T47D (cell line): ENCODE measurements around the gene APLN.

Experiments used
- DNase-seq, 2 experiments: peaks; one replicate each; pipeline versions ENCODE4 v3.0.0 to v3.0.0-alpha.2; 2011 to 2012; ENCODE audit warnings: low read depth in 1 of 2, low spot score in 1 of 2
- JUND ChIP-seq: IDR thresholded peaks from 2 replicates; pipeline ENCODE4 v1.6.1; 2012; ENCODE audit warnings: low read depth
- in situ Hi-C: cut with HindIII; loops from 2 replicates; pipeline ENCODE4 v1.10.0; 2016; ENCODE audit warnings: low sequenced_read_pairs, low pct_unique_long_range_greater_than_20kb

Gene APLN

DNA sequence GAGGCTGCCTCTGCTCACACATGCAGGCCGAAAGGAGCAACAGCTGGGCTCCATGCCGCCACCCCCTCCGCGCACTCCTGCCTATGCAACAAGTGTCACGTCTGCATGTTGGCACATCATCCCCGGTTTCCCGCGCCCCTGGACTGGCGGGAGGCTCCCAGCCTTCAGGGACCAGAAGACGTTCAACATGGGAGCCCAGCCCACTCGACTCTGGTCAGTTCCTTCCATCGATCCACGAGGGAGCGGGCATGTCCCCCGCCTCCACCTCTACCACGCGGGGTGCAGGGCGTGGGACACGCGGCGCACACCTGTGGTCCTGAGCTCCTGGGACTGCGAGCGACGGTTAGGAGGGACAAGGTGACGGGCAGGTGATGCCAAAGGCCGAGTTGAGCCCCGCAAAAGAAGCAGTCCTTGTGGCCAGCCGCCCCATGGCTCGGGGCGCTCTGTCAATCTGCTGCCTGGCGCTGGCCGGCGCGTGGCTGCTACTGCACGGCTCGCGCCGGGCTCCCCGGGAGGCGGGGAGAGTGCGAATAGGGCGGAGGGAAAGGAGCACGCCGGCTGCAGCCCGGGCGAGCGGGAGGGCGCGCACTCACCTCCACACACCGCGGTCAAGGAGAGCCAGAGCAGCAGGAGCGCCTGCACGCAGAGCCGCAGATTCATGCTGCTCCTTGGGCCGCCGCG is 645 bp downstream of the APLN start:
- DNase-seq, result peak in 1 of 2 experiments; percentile 29
- no peak for TF ChIP-seq JUND
- in situ Hi-C loops, result no loop called here

DNA sequence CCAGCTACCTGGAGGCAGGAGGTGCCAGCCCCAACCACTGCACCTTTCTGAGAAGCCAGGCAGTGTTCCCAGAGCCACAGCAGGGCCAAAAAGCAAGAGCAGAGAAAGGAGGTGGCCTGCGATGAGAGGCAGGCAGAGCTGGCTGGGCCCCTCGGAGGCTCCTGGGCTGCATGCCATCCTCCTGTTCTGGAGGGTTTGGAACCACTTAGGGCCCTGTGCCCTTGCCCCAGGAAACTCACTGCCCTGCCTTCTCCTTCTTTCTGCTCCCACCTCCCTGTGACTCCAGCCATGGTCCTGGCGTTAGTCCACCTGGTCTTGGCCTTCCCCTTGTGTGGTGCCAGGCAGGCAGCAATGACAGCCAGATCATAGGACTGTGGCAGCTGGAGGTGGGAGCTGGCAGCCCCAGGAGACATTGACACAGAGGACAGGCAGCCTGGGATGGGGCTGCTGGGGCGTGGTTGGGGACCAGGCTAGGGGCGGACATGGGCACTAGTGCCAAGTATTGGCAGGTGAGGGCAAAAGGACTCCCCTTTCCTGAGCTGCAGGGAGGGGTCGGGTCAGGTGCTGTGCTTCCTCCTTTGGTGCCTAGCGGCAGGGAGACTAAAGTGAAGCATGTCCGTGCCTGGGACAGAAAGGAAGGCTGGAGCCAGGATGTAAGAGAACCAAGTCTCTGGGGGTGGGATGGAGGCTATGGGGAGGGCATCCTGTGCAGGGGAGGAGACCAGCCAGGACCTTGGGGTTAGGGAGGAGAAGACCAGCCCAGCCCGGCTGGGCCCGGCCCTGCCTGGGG is 1.4 kb downstream of the APLN start:
- no peak for DNase-seq
- no peak for TF ChIP-seq JUND
- in situ Hi-C loops, result no loop called here

DNA sequence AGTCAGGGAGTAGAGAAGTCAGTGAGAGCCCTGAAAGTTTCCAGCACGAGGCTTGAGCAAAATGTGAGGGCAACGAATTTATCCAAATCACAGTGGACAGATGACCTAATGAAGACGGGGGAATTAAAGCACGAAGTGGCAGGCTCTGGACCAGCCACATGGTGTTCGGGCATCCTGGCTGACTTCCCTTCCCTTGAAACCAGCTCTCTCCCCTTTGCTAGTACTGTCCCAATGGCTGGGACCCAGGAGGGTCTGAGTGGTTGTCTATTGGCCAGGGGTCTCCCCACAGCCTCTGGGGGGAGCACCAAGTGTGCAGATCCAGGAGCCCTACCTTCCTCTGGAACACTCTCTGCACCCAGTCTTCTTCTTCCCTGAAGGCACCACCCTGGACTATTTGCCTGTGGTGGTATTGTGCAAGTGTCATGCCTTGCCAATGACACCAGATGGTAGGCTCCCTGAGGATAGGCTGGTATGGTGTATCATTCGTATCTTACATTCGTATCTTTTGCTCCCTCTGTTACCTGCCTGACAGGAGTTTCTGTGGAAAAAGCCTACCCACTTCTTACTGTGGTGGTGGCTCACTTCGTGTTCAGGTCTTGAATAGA is 2.1 kb downstream of the APLN start:
- TF ChIP-seq JUND, result no peak
- in situ Hi-C loops, result no loop called here
- no peak for DNase-seq

GRCh38 chrX:129651756-129652564 is 2.8 kb downstream of the APLN start:
- in situ Hi-C loops, result no loop called here
- DNase-seq, result no peak
- no peak for TF ChIP-seq JUND

- in situ Hi-C loops, result no loop called here
- DNase-seq, result no peak
- no peak for TF ChIP-seq JUND
These were observed 3.8 kb downstream of the APLN start for GRCh38 chrX:129650821-129651510.

DNA sequence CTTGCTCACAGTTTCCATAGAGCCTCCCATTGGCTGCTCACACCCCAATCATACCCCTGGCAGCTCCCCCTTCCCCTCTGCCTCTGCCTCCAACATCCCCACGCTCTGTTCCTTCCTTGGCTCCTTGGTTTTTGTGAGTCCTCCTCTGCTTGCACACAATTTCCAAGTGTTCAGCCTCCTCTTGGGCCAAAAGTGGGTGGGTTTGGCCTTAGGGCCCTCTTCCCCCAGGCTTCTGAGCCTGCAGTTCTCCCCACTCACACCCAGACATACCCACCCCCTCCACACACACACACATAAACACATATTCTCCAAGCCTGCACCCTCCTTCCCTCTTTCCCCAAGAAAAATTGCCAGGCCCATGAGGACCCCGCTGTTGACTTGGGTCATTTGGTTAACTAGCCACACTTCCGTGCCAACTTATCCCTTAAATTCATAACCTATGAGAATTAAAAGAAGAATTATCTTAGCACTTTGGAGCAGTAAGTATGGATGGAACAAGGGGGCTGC is 4.5 kb downstream of the APLN start:
- DNase-seq, result no peak
- in situ Hi-C loops, result no loop called here
- TF ChIP-seq JUND, result no peak

GRCh38 chrX:129649268-129650182 is 5.2 kb downstream of the APLN start:
- no peak for DNase-seq
- no peak for TF ChIP-seq JUND
- in situ Hi-C loops, result no loop called here

GRCh38 chrX:129648514-129649267 is 6.1 kb downstream of the APLN start:
- DNase-seq, result no peak
- in situ Hi-C loops, result no loop called here
- no peak for TF ChIP-seq JUND

DNA sequence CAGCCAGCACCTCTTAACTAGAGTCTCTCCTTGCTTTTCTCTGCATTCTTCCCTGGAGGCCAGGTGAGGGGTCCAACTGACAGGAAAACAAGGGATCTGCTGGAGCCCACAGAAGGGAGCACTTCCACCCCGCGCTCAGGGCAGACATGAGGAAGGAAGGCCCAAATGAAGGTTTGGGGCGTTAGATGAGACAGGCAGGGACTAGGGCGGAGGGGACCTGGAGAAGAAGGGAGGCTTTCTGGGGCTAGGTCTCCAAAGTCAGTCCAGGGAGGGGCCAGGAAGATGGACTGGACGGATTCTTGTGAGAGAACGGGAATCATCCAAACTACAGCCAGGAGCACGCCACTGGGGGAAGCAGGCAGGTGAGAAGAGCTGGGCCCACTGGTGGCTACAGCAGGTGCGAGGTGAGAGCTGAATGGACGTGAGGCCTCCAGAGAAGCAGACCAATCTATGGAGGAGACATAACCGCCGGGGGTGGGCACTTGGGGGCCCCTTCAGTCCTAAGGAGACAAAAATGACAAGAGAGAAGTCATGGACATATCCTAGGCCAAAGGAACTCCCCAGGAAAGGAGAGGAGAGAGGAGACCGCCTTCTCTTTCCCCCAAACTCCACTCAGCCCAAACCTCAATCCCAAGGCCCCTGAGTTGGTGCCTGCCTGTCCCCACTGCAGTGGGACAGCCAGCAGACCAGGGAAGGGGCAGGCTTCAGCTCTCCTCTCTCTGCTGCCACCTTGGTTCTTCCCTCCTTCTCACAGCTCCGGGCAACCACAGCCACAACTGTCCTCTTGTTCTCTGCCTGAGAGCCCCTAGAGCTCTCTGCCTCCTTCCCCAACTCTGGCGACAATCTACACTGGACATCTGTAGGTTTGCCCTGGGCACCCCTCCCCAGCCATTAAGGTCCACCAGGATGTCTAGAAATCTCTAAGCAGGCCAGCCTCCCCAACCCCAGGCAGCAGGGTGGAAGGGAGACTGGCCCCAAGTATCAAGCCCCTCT is 7.0 kb downstream of the APLN start:
- in situ Hi-C loops, result no loop called here
- DNase-seq, result no peak
- no peak for TF ChIP-seq JUND
